Raji (cell line): Measurements from ENCODE around the gene WSCD2.

Experiments
- POLR2A ChIP-seq: IDR thresholded peaks from 2 replicates; pipeline ENCODE4 v1.6.1; 2011; ENCODE audit warnings: low read depth, low read length, control low read depth; ENCODE audit not compliant: insufficient read depth

WSCD2 gene

GRCh38 chr12:108213871-108214445 lies 84.9 kb downstream of the WSCD2 start:
- TF ChIP-seq POLR2A = no peak

GRCh38 chr12:108214486-108214885 lies 85.4 kb downstream of the WSCD2 start:
- no peak for TF ChIP-seq POLR2A

- TF ChIP-seq POLR2A = no peak
Observed at GRCh38 chr12:108215458-108215857, 86.4 kb downstream of the WSCD2 start.

- TF ChIP-seq POLR2A = no peak
Observed at GRCh38 chr12:108218921-108219320, 89.8 kb downstream of the WSCD2 start.

GRCh38 chr12:108226866-108227265 lies 97.8 kb downstream of the WSCD2 start:
- no peak for TF ChIP-seq POLR2A

- no peak for TF ChIP-seq POLR2A
Observed at GRCh38 chr12:108228746-108229145, 99.7 kb downstream of the WSCD2 start.

- TF ChIP-seq POLR2A = no peak
Observed at GRCh38 chr12:108231109-108231905, 102.2 kb downstream of the WSCD2 start.

- no peak for TF ChIP-seq POLR2A
Observed at GRCh38 chr12:108231909-108232434, 102.9 kb downstream of the WSCD2 start.

GRCh38 chr12:108232565-108232964 lies 103.5 kb downstream of the WSCD2 start:
- TF ChIP-seq POLR2A = no peak

GRCh38 chr12:108234158-108234557 lies 105.1 kb downstream of the WSCD2 start:
- no peak for TF ChIP-seq POLR2A

GRCh38 chr12:108235197-108235984 lies 106.3 kb downstream of the WSCD2 start:
- TF ChIP-seq POLR2A = no peak

- TF ChIP-seq POLR2A = no peak
Observed at GRCh38 chr12:108235985-108236263, 106.8 kb downstream of the WSCD2 start.

- no peak for TF ChIP-seq POLR2A
Observed at GRCh38 chr12:108236366-108236765, 107.3 kb downstream of the WSCD2 start.

GRCh38 chr12:108237272-108237671 lies 108.2 kb downstream of the WSCD2 start:
- TF ChIP-seq POLR2A = no peak

- TF ChIP-seq POLR2A = no peak
Observed at GRCh38 chr12:108238474-108238873, 109.4 kb downstream of the WSCD2 start.

- TF ChIP-seq POLR2A = no peak
Observed at GRCh38 chr12:108239378-108239777, 110.3 kb downstream of the WSCD2 start.
